Loucy (cell line): ENCODE measurements around the gene MAPT.

ENCODE experiments used
- CTCF ChIP-seq: fragments of 200-600 bp; sonication (generic); conservative IDR thresholded peaks from 2 replicates; pipeline ENCODE4 v1.5.1; 2014; ENCODE audit warnings: mild to moderate bottlenecking, antibody characterized with exemption, low read length
- EZH2phosphoT487 ChIP-seq: fragments of 200-600 bp; IDR thresholded peaks from 2 replicates; pipeline ENCODE4 v1.6.1; 2018; ENCODE audit warnings: antibody characterized with exemption, mild to moderate bottlenecking, moderate library complexity, borderline replicate concordance

DNA sequence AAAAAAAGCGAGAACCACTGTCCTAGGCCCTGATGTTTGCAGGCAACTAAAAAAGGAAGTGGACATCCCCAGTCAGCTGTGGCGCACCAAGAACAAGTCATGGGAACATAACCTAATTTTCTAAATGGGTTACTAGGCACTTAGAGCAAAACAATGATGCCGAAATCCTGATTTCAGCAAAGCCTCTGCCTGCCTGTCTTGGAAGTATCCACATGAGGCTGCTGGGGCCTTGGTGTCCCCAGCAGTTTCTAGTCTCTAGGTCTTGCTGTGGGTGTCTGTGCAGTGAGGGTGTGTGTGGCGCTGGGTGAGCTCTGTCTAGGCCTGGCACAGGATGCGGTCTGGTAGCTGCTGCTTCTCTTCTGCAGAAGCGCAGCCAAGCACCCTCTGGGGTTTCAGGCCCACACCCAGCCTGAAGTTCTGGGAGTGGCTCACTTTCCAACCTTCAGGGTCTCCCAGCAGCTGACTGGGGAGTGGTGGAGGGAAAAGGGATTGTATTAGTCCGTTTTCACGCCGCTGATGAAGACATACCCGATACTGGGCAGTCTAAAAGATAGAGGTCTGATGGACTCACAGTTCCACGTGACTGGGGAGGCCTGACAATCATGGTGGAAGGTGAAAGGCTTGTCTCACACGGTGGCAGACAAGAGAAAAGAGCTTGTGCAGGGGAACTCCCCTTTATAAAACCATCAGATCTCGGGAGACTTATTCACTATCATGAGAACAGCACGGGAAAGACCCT lies 125.8 kb downstream of the MAPT start:
- TF ChIP-seq CTCF, result no peak
- no peak for TF ChIP-seq EZH2phosphoT487
